ENCODE data around the gene PITPNM3.

PITPNM3 gene

DNA sequence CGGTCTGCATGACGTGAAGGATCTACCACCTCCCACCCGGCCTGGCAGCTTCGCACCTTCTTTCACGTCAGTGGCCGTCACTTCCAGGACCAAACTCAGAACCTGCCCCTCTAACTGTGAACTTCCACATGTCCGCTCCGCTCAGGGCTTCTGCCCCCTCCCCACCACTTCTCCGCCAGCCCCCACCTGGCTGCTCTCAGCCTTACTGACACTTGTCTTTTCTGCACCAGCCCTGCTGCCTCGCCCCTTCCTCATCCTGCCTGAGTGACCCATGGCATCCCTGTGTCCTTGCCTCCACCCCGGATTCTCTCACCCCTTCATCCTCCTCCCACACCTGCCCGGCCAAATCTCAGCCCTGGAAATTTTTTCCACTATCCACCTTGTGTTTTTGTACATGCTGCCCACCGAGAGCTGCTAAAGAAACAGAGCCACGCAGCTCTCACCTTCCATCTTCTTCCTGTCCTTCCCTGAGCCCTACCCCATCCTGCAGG lies 97.8 kb downstream of the PITPNM3 start:
- no peak for DNase-seq

DNA sequence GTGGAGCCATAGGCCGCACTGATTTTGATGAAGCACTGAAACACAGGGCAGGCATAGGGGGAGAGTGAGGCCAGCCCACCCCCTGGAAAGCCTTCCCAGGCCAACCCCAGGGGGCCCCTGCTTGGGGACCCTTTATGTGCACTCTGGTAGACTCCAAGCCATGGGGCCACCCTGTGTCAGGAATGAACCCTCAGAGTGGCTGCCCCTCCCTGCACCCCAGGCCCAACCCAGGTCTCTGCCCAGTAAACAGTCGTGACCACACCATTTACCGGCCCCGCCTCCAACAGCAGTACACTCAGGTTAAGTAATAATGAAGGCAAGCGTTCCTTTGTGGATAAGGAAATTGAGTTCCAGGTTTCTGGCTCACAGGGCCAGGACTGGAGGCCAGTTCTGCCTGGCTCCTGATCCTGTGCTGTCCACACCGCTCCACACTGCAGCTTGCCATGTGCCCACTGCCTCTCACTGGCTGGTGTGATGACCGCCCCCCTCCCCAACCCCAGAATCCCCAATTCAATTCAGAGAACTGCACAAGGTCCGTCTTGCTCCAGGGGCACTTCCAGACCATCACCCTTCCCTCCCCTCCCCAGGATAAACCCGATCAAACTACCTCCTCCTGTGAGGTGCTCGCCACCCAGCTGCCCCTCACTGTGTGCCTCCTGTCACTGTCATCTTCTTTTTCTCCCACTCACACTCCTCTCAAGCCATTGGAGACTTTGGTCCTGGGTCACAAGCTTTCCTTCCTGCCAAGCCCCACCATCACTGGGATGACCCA lies 98.5 kb downstream of the PITPNM3 start:
- no peak for DNase-seq

- DNase-seq, result no peak
These were observed 99.3 kb downstream of the PITPNM3 start for GRCh38 chr17:6456914-6457687.

- DNase-seq, result no peak
These were observed 100.0 kb downstream of the PITPNM3 start for GRCh38 chr17:6456321-6456720.

DNA sequence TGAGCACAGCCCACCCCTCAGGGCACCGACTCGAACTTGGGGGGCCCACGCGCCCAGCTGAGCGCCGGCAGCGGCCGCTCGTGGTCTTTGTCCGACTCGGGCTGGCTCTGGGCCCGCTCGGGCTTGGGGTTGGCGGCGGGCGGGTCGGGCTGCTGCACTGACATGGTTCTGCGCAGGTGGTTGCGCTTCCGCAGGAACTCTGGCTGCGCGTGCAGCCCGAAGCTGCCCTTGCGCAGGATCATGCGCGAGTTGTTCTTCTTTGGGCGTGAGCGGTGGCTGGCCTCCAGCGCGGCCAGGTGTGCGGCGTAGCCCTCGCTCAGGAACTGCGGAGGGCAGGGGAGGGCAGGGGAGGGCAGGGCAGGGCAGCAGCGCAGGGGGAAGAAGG lies 101.0 kb downstream of the PITPNM3 start:
- DNase-seq, result peak in 1 of 2 experiments; percentile 16

DNA sequence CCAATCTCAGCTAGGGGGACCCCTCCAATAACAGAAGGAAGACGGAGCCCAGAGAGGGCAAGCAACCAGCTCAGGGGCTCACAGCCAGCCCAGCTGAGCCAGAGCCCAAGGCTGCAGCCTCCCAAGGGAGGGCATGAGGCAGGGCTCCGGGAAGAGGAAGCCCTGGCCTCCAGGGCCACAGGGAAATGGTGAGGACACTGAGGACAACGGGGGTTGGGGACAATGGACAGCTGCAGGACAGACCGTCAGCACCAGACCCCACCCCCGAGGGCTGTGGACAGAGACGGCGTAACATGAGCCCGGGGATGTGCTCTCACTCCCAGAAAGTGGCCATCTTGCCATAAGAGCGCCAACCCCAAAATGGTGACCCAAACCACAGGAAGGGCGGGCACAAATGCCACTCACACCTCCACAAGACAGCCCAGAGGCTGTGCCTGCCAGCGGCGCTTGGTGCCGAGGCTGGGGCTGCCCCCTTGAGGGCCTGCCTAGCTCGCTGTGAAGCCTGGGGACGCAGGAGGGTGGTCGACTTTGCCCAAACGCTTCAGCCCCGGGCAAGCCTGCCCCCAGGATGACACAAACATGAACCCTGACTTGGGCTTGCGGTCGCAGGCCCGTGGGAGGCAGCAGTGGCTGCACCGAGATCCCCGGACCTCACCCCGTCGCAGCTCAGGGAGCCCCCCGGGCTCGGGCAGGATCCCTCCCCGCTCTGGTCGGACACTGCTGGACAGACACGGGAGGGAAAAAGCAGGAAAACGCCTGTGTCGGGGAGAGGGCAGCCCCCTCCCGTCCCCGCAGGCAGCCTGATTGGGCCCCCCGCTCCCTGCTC lies 101.6 kb downstream of the PITPNM3 start:
- no peak for DNase-seq

GRCh38 chr17:6453279-6454024 lies 102.9 kb downstream of the PITPNM3 start:
- no peak for DNase-seq

DNA sequence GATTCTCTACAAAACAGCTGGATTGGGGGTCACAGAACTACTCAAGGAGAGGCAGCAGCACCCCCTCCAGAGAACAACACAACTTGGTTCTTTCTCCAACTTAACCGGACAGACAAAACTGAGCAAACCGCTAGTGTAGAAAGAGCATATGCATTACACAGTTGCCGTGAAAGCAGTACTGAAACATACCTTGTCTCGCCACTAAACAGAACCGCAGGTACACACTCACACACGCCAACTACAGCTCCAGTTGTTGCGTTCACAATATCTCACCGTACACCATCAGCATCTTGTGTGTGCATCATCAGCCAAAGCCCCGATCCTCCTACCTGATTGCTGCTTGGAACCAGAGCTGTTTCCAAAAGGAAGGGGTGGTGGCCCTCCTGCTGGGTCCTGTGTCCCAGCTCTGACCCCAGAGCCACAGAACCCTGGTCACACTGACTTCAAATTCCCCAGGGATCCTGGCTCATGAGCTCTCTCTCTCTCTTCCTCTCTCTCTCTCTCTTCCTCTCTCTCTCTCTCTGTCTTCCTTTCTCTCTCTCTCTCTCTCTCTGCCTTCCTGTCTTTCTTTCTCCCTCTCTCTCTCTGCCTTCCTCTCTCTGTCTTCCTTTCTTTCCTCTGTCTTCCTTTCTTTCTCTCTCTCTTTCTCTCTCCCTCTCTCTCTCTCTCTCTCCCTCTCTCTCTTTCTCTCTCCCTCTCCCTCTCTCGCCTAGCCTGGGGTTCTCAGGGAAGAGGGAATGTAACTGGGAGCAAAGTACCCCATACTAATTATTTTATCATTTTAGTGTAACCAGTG lies 103.7 kb downstream of the PITPNM3 start:
- no peak for DNase-seq

DNA sequence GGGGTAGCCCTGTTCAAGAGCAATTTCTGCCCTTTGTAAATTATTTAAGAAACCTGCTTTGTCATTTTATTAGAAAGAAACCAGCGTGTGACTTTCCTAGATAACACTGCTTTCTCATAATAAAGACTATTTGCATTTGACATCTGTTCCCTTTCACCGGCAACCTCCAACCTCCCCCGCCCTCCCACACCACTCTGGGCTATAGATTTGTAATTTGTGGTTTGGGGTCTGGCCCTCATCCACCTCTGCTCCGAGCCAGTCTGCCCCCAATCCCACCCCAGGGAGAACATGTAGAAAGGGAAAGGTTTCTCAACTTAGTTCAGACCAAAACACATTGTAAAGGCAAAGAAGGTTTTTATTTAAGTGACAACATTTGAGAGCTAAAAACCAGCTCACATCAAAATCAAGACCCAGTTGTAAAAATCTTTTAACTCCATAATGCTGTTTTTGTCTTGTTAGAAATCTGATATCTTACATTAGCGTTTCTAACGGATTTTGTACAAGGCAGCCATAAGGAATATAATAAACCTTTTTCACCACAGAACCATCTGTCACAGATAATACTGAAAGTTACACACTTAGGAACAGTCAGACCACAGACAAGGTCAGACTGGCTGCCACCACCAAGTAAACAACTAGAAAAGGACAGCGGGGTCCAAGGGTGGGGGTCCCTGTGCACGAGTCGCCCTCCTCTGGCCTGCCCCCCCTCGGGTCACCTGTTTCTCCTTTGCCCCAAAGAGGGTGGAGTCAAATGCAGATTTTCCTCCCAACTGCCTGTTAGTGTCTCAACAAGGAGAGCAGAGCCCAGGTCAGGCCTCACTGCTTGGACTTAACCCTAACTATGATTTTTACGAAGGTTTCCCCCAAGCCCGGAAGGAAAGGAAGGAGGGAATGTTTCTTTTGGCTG lies 105.2 kb downstream of the PITPNM3 start:
- DNase-seq, result peak in 1 of 2 experiments; percentile 2

DNA sequence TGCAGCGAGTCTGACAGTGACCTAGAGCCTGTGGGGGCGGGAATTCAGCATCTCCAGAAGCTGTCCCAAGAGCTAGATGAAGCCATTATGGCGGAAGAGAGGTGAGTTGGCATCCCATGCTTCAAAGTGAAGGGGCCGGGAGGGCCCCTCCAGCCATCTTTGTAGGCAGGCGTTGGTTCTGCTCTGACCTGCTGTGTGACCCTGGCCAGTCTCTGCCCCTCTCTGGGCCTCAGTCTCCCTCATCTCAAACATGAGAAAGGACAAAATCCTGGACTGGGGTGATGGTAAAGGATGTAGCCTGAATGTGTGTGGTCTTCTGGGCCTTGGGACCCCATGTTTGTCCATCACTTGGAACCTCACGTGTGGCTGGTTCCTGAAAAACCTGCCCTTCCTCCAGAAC lies 107.0 kb downstream of the PITPNM3 start:
- DNase-seq, result no peak

DNA sequence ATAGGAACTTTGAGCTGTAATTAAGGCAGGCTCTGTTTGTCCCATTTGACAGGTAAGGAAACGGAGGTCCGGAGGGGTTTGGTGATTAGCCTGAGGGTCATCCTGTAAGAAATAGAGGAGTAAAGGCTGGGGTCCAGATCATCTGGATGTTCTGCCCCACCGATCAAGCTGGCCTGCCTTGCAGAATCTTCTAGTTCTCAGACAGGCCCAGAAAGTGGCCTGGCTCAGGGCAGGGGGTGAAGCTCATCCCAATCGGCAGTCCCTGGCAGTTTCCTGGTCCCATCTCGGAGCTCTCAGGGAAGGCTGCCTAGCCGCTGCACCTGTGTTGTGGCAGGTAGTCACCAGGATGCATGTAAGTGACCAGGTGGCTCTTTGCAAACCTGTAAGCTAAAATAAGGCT lies 107.9 kb downstream of the PITPNM3 start:
- no peak for DNase-seq

- no peak for DNase-seq
These were observed 109.7 kb downstream of the PITPNM3 start for GRCh38 chr17:6446516-6447100.

GRCh38 chr17:6444571-6445335 lies 111.6 kb downstream of the PITPNM3 start:
- no peak for DNase-seq

DNA sequence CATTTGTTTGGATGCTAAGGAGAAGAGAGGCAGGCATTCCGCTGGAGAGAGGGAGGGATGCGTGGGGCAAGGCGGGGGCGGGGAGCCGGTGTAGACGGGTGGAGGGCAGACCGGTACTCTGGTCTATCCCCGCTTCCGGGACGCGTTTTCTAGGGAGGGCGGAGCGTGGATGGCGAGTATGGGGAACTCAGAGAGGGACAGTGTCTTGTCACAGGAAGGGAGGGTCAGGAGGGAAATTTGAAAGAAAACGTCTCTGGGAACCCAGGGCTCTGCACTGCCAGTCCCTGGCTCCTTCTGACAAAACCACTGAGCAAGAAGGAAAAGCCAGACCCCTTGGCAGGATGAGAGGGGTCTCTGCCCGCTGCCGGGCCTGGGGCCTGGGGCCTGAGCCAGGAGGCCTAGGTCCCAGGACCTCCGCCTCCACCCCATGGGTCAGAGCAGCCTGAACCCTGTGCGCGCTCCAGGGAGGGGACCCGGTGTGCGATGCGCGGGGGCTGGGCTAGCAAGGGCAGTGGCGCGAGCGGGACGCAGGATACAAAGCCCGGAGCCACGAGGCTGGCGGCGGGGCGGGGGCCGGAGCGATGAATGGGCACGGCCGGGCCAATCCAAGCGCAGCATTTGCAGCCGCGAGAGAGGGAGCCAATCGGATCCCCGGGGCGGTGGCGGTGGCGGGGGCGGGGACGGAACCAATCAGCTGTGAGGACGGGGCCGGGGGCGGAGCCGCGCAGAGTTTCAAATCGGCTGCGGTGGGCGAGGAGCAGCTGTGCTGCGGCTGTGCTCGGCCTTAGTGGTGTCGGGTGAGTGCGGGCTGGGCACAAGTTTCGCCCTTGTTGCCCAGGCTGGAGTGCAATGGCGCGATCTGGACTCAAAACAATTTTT lies 112.4 kb downstream of the PITPNM3 start, which contains the start of gene PIMREG:
TSS of gene PIMREG (plus strand) at position 764 of the 879 bp plus-strand sequence. CDS start 656 bp downstream, outside the sequence.
- peak; percentile 89 to 91 for DNase-seq

- DNase-seq, result no peak
These were observed 113.6 kb downstream of the PITPNM3 start for GRCh38 chr17:6442775-6443174.

DNA sequence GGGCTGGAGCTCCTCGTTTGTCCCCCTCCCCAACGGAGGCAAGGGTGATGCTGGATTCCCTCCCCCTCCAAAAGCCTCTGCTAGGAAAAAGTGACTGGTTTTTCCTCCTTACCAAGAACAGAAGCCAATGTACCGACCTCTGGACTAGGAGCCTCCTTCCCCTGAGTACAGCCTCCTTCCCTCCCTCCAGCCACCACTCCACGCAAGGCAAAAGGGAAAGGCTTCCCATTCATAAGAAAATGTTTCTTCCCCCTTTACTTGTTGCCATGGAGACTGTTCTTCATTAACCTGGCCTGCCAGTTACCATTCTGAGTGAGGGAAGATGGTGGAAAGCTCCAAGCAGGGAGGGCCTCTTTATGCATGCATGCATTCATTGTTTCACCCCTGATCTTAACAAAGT lies 116.4 kb downstream of the PITPNM3 start:
- no peak for DNase-seq

DNA sequence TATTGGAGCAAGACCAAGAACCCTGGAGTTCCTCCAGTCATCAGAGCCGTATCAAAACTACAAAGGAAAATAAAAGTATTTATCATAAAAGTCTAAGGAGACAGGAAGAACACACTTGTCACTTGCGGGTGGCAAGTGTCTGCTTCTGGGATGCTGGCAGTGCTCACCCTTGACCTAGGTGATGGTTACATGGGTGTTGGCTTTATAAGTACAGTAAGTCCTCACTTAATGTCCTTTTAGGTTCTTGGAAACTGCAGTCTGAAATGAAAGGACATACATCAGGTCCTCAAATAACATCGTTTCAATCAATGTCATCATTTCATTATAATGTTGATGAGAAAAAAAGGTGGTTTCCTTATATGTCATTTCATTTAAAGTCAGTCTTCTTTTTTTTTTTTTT lies 118.4 kb downstream of the PITPNM3 start:
- DNase-seq, result no peak

- DNase-seq, result peak in 1 of 2 experiments; percentile 4
These were observed 118.9 kb downstream of the PITPNM3 start for GRCh38 chr17:6437466-6437865.
